ENCODE measurements around the gene PPP1R18.

GRCh38 chr6:30727920-30728553, 41.6 kb upstream of the PPP1R18 start:
- TF ChIP-seq CTCF (IDR thresholded peaks at IDR 0.05; ENCODE audit: low read depth, low read length) (no peak), POLR2A (IDR thresholded peaks at IDR 0.05; ENCODE audit: extremely low read depth, insufficient read length) (no peak)

Measured in NB4 (cell line).